PC-9 (cell line): Measurements from ENCODE around the gene RCOR1.

Experiments used
- EZH2 ChIP-seq: fragments of 200-600 bp; sonication (generic); IDR thresholded peaks from 2 replicates; pipeline ENCODE4 v1.8.0; 2017; ENCODE audit warnings: antibody characterized with exemption, low read depth
- TF ChIP-seq, protein P1 (sequence below): fragments of 200-600 bp; sonication (generic); conservative IDR thresholded peaks from 2 replicates; pipeline ENCODE4 v1.6.1; 2017; ENCODE audit warnings: mixed run types, antibody characterized with exemption, mild to moderate bottlenecking, moderate library complexity

DNA sequence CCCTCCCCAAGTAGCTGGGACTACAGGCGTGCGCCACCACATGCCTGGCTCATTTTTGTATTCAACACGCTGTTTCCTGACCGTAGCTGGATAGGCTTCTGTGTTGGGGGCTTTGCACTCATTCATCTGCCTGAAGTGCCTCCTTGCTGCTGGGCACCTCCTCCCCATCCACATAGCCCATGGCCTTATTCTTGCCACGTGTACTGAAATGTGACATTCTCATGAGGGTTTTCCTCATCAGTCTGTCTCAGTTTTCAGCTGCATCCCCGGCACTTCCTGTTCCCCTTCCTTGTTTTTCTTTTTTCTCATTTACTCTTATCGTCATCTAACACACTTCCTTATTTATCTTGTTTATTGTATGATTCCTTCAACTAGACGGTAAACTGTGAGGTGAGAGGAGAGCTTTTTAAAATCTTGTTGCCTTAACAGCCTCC is 36.6 kb downstream of the RCOR1 start:
- TF ChIP-seq, protein P1, sequence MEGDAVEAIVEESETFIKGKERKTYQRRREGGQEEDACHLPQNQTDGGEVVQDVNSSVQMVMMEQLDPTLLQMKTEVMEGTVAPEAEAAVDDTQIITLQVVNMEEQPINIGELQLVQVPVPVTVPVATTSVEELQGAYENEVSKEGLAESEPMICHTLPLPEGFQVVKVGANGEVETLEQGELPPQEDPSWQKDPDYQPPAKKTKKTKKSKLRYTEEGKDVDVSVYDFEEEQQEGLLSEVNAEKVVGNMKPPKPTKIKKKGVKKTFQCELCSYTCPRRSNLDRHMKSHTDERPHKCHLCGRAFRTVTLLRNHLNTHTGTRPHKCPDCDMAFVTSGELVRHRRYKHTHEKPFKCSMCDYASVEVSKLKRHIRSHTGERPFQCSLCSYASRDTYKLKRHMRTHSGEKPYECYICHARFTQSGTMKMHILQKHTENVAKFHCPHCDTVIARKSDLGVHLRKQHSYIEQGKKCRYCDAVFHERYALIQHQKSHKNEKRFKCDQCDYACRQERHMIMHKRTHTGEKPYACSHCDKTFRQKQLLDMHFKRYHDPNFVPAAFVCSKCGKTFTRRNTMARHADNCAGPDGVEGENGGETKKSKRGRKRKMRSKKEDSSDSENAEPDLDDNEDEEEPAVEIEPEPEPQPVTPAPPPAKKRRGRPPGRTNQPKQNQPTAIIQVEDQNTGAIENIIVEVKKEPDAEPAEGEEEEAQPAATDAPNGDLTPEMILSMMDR, result no peak
- no peak for TF ChIP-seq EZH2
